BLaER1 (cell line): ENCODE measurements around the gene GRAPL.
"Not testable (repeated sequence)": the region's sequence is repeated elsewhere in the genome, so short reads cannot be mapped to it uniquely, and the experiment has no call there.

Experiments
- H3K27ac ChIP-seq: shearing (Covaris generic); formaldehyde crosslinking; 2 replicates; pipeline ENCODE4 v1.8.1; 2022
- H3K27me3 ChIP-seq: shearing (Covaris generic); formaldehyde crosslinking; 2 replicates; pipeline ENCODE4 v1.8.1; 2022
- H3K36me3 ChIP-seq: shearing (Covaris generic); formaldehyde crosslinking; 2 replicates; pipeline ENCODE4 v1.8.1; 2022
- H3K4me1 ChIP-seq: shearing (Covaris generic); formaldehyde crosslinking; 2 replicates; pipeline ENCODE4 v1.8.1; 2022
- H3K4me2 ChIP-seq: shearing (Covaris generic); formaldehyde crosslinking; 2 replicates; pipeline ENCODE4 v1.8.1; 2022
- H3K4me3 ChIP-seq: shearing (Covaris generic); formaldehyde crosslinking; 2 replicates; pipeline ENCODE4 v1.8.1; 2022
- H3K9ac ChIP-seq: shearing (Covaris generic); formaldehyde crosslinking; 2 replicates; pipeline ENCODE4 v1.8.1; 2022
- H3K9me3 ChIP-seq: shearing (Covaris generic); formaldehyde crosslinking; 2 replicates; pipeline ENCODE4 v1.8.1; 2022
- H4K20me1 ChIP-seq: shearing (Covaris generic); formaldehyde crosslinking; 2 replicates; pipeline ENCODE4 v1.8.1; 2022

GRAPL gene

DNA sequence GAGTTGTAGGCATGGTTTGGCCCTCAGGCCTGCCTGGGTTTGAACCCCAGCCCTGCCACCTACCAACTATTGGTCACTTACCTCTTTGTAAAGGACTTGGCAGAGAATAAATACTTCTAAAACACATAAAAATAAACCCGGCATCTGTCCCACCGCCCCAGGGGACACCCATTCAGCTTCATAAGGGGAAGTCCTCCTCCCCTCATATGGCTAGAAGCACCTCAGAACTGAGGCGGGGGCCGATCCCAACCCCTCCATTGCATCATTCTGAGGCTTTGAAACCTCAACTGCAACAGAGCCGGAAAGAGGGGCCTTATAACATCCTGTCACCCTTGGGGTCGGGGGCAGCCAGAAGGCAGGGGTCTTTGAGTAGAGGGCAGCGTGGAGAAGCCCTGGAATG lies 2.1 kb upstream of the GRAPL start:
- not testable (repeated sequence) for H3K36me3 ChIP-seq, H3K4me1 ChIP-seq, H4K20me1 ChIP-seq, H3K9ac ChIP-seq, H3K4me2 ChIP-seq, H3K4me3 ChIP-seq, H3K27me3 ChIP-seq, H3K9me3 ChIP-seq, H3K27ac ChIP-seq

DNA sequence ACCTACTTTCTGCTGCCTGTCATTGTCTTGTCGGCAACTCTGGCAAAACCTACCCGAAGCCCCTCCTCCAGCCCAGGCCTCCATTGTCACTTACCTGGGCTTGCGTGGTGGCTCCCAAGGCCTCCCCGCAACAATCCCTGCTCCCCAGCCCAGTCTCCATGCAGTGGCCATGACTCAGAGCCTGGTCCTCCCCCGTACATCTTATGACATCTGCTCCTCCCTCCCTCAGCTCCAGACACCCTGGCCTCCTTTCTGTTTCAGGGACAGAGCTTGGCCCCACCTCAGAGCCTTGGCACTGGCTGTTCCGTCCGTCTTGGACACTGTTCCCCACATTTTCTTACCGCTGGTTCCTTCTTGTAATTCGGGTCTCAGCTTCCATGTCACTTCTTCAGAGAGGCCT lies 2.1 kb downstream of the GRAPL start:
- H3K9ac ChIP-seq, H4K20me1 ChIP-seq, H3K27ac ChIP-seq, H3K4me2 ChIP-seq, H3K9me3 ChIP-seq, H3K4me3 ChIP-seq, H3K27me3 ChIP-seq, H3K36me3 ChIP-seq, H3K4me1 ChIP-seq: not testable (repeated sequence)

DNA sequence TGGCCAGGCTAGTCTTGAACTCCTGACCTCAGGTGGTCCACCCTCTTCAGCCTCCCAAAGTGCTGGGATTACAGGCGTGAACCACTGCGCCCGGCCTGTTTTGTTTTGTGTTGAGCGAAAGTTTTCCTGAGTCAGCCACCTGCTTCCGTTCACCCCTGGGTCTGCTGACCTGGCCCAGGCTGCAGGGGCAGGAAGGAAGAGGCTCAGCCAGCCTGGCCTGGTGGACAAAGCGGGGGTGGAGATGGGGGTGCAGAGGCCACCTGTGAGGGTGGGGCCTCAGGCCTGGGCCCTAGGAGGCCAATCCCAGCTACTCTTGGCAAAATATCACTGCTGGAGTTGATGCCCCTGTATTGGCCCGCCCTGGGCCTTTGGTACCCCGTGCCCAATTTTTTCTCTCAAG lies 3.7 kb downstream of the GRAPL start:
- H4K20me1 ChIP-seq, H3K36me3 ChIP-seq, H3K27me3 ChIP-seq, H3K4me2 ChIP-seq, H3K27ac ChIP-seq, H3K9me3 ChIP-seq, H3K4me3 ChIP-seq, H3K4me1 ChIP-seq, H3K9ac ChIP-seq: not testable (repeated sequence)

- not testable (repeated sequence) for H3K27ac ChIP-seq, H3K4me2 ChIP-seq, H3K36me3 ChIP-seq, H3K9ac ChIP-seq, H3K9me3 ChIP-seq, H3K4me1 ChIP-seq, H3K4me3 ChIP-seq, H3K27me3 ChIP-seq, H4K20me1 ChIP-seq
These were observed 4.4 kb downstream of the GRAPL start for GRCh38 chr17:19131772-19132171.

DNA sequence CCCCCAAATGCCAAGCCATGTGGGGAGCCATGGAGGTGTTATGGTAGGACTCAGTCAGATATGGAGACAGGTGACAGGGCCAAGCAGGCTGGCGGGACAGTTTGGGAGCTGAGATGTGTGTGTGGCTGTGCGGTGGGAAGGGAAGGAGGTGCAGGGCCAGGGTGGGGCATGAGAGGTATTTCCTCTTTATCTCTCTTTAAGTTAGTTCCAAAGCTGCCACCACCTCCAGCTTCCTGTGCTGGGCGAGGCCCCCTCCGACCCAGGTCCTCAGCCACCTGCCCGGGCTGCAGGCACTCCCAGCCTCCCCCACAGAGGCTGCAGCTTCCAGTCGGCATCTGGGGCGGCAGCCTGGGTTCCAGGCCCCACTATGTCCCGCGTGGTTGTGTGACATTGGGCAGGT lies 6.4 kb downstream of the GRAPL start:
- not testable (repeated sequence) for H3K4me3 ChIP-seq, H4K20me1 ChIP-seq, H3K4me2 ChIP-seq, H3K4me1 ChIP-seq, H3K9me3 ChIP-seq, H3K27ac ChIP-seq, H3K27me3 ChIP-seq, H3K36me3 ChIP-seq, H3K9ac ChIP-seq

DNA sequence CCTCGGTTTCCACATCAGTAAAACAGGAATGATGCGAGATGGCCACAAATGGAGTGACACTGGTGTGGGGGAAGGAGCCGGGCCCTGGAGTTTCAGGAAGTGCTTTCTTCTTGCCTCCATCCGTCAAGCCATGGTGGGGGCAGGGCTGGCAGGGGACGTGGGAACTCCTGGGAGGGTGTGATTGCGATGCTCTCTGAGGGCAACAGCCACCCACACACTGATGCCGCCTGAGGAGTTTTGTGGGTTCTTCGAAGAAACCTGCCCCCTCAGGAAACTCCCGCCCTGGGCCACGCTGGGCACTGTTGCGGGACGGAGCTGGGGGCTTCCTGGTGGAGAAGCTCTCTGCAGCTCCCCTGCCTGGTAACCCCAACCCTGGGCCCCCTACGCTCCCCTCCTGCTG lies 8.0 kb downstream of the GRAPL start:
- not testable (repeated sequence) for H3K36me3 ChIP-seq, H4K20me1 ChIP-seq, H3K9ac ChIP-seq, H3K4me3 ChIP-seq, H3K9me3 ChIP-seq, H3K4me2 ChIP-seq, H3K27ac ChIP-seq, H3K27me3 ChIP-seq, H3K4me1 ChIP-seq

DNA sequence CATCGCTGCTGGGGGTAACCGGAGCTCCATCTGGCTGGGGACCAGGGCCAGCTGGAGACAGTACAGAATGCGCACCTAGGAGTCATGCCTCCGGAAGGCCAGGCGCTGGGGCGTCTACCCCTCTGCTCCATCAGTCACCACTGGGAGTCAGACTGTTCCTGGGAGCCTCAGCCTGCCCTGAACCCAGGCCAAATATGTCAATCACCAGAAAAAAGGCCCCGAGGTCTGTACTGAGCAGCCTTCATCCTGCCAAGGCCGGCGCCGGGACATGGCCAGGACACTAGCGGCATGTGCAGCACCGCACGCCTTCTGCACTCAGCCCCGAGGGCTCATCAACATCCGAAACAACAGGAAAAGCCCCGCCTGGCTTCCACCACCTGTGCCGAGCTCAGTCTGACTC lies 8.7 kb downstream of the GRAPL start:
- H3K4me3 ChIP-seq, H3K9me3 ChIP-seq, H3K4me2 ChIP-seq, H3K27me3 ChIP-seq, H3K36me3 ChIP-seq, H3K27ac ChIP-seq, H3K4me1 ChIP-seq, H4K20me1 ChIP-seq, H3K9ac ChIP-seq: not testable (repeated sequence)

DNA sequence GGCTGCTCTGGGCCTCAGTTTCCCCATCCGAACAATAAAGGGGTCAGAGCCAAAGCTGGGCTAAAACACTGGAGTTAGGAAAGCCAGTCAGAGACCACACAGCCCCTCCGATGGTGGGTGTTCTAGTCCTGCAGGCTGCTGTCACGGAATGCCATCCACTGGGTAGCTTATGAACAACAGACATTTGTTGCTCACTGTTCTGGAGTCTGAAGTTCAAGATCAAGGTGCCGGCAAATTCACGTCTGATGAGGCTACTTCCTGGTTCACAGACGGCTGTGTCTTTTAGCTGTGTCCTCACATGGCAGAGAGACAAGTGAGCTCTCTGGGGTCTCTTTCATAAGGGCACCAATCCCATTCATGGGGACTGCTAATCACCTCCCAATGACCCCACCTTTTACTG lies 9.2 kb downstream of the GRAPL start:
- not testable (repeated sequence) for H3K9me3 ChIP-seq

DNA sequence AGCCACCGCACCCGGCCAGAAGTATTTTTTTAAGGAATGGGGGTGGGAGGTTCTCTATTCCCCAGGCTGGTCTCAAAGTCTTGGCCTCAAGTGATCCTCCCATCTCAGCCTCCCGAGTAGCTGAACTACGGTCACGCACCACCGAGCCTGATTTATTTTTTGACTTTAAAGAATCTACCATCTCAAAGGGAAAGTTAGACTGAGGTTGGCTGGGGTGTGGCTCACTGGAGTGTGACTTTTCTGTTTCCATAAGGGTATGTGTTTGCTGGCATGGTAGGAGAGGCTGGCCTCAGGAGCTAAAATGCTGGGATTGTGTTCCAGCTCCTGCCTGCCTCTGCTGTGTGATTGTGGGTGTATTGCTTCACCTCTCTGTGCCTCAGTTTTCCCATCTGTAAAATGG lies 10.6 kb downstream of the GRAPL start:
- H3K27ac ChIP-seq, H4K20me1 ChIP-seq, H3K4me1 ChIP-seq, H3K27me3 ChIP-seq, H3K9me3 ChIP-seq, H3K4me2 ChIP-seq, H3K36me3 ChIP-seq, H3K9ac ChIP-seq, H3K4me3 ChIP-seq: not testable (repeated sequence)

More for the DNA sequence above, 9.2 kb downstream of the GRAPL start:
- not testable (repeated sequence) for H3K27me3 ChIP-seq, H4K20me1 ChIP-seq, H3K4me3 ChIP-seq, H3K9ac ChIP-seq, H3K4me1 ChIP-seq, H3K36me3 ChIP-seq, H3K4me2 ChIP-seq, H3K27ac ChIP-seq

- H3K4me1 ChIP-seq, H3K9ac ChIP-seq, H3K9me3 ChIP-seq, H3K27me3 ChIP-seq, H3K4me3 ChIP-seq, H3K4me2 ChIP-seq, H3K36me3 ChIP-seq, H3K27ac ChIP-seq, H4K20me1 ChIP-seq: not testable (repeated sequence)
These were observed 14.2 kb downstream of the GRAPL start for GRCh38 chr17:19141366-19142155.

GRCh38 chr17:19142419-19142818 lies 15.0 kb downstream of the GRAPL start:
- H3K9ac ChIP-seq, H3K4me1 ChIP-seq, H4K20me1 ChIP-seq, H3K27ac ChIP-seq, H3K4me2 ChIP-seq, H3K36me3 ChIP-seq, H3K9me3 ChIP-seq, H3K27me3 ChIP-seq, H3K4me3 ChIP-seq: not testable (repeated sequence)

- H3K27ac ChIP-seq, H3K9me3 ChIP-seq, H3K27me3 ChIP-seq, H3K36me3 ChIP-seq, H3K4me1 ChIP-seq, H3K9ac ChIP-seq, H3K4me3 ChIP-seq, H3K4me2 ChIP-seq, H4K20me1 ChIP-seq: not testable (repeated sequence)
These were observed 15.8 kb downstream of the GRAPL start for GRCh38 chr17:19143097-19143777.

DNA sequence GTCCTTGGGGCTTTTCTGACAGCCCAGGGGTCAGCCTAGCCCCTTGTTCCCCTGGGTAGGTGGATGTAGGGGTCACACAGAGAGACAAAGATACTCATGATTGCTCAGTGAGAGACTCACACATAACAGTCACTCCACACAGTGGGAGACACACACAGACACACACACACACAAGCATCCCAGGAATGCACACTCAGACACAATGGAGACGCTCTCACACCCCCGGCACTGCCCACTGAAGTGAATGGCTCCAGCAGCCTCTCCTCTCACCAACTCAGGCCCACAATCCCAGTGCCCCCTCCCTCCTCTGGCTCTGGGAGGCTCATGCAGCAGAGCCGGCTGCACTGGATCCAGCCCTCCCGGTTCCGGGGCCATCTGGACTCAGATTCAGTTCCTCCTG lies 17.0 kb downstream of the GRAPL start:
- H3K9ac ChIP-seq, H3K27ac ChIP-seq, H3K4me2 ChIP-seq, H3K9me3 ChIP-seq, H4K20me1 ChIP-seq, H3K27me3 ChIP-seq, H3K36me3 ChIP-seq, H3K4me3 ChIP-seq, H3K4me1 ChIP-seq: not testable (repeated sequence)

DNA sequence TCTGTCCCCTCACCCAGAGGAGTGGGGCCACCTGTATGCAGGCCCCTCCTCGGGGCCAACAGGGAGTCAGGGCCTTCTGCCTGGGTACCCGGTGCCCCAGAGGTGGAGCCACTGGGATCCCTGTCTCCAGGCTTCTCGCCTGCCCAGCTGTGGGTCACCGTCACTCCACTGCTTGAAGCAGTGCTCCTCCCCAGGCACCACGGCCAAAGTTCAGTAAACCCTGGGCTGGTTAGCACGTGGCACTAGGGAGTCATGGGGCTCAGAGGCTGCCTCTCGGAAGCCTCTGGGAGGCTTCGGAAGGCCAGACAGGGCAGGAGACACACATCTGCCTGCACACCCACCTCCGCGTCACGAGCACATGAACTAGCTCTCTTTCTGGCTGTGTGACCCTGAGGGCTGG lies 18.1 kb downstream of the GRAPL start:
- H3K9ac ChIP-seq, H3K4me1 ChIP-seq, H3K27me3 ChIP-seq, H3K4me3 ChIP-seq, H4K20me1 ChIP-seq, H3K4me2 ChIP-seq, H3K9me3 ChIP-seq, H3K36me3 ChIP-seq, H3K27ac ChIP-seq: not testable (repeated sequence)
